GM18873 (cell line): Measurements from ENCODE around the gene GPSM1.

Experiments
- ATAC-seq: cut with Tn5 transposase; IDR thresholded peaks from one replicate; pipeline ENCODE4 v1.9.1; 2021; ENCODE audit warnings: mild to moderate bottlenecking, moderate library complexity, moderate number of reproducible peaks; ENCODE audit not compliant: unreplicated experiment, low FRiP score

GPSM1 gene, protein sequence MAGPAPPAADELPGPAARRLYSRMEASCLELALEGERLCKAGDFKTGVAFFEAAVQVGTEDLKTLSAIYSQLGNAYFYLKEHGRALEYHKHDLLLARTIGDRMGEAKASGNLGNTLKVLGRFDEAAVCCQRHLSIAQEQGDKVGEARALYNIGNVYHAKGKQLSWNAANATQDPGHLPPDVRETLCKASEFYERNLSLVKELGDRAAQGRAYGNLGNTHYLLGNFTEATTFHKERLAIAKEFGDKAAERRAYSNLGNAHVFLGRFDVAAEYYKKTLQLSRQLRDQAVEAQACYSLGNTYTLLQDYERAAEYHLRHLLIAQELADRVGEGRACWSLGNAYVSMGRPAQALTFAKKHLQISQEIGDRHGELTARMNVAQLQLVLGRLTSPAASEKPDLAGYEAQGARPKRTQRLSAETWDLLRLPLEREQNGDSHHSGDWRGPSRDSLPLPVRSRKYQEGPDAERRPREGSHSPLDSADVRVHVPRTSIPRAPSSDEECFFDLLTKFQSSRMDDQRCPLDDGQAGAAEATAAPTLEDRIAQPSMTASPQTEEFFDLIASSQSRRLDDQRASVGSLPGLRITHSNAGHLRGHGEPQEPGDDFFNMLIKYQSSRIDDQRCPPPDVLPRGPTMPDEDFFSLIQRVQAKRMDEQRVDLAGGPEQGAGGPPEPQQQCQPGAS

DNA sequence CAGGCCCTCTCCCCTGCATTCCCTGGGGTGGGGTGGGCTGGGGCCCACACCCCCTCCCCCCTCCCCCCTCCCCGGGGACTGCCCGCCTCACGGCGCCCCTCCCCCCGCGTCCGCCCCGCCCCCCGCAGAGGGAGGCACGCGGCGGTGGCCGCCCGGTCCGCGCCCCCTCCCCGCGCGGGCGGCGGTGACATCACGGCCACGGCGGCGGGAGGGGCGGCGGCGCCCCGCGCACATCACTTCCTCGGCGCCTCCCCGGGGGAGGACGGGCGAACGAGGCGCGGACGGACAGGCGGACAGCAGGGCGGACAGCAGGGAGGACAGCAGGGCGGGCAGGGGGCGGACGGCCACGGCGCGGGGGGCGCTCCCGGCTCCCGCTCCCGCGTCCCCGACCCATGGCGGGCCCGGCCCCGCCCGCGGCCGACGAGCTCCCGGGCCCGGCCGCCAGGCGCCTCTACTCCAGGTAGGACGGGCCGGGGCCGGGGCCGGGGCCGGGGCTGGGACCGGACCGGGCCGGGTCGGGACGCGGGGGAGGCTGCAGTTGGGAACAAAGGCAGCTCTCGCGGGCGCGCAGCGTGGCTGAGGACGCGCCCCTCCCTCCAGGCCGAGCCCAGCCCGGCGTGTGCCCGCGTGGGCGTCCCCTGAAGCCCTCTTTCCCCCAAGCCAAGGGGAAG lies at the start of gene GPSM1:
Gene GPSM1 (plus strand): TSS at position 236 of the 671 bp plus-strand sequence. CDS start 157 bp downstream, at position 393.
- ATAC-seq: no peak

DNA sequence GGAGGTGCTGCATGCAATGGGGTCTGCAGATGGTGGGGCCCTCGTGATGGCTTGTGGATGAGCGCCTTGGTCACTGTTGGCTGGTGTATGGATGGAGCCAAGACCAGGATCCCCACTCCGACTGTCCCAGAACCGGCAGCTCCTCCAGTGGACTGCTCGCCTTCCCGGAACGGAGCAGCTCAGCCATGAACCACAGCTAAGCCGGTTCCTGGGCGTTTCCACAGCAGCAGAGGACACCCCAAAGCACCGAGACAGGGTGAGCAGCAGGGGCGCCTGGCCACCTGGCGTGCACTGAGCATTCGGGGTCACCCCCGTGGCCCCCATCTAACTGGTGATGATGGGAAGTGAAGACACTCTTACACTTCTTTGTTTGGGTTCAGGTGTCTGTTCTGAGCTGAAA lies 49.6 kb upstream of the GPSM1 start:
- ATAC-seq: no peak

DNA sequence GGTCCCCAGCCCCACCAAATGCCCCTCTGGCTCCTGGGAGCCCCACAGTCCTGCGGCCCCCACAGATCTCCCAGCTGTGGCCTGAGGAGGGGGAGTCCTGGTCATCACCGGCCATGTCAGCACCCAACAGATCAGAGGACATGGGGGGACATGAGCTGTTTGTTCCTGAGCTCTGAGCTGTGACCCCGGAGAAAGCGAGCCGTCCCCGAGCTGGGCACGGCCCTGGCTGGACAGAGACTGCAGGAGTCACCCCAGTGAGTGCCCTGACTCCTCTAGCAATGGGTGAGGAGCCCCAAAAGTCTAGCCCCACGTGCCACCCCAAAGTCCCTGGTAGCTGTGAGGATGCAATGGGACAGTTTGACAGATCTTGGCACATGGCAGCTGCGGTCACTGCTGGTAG lies 49.1 kb upstream of the GPSM1 start:
- no peak for ATAC-seq

DNA sequence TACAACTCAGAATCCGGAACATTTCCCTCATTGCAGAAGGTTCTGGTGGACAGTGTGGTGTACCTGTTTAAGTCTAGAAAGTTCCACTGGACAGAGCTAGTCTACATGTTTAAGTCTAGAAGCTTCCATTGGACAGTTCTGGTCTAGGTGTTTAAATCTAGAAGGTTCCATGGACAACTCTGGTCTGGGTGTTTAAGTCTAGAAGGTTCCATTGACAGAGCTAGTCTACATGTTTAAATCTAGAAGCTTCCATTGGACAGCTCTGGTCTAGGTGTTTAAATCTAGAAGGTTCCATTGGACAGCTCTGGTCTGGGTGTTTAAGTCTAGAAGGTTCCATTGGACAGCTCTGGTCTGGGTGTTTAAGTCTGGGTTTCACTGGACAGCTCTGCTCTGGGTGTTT lies 48.4 kb upstream of the GPSM1 start:
- ATAC-seq: no peak

DNA sequence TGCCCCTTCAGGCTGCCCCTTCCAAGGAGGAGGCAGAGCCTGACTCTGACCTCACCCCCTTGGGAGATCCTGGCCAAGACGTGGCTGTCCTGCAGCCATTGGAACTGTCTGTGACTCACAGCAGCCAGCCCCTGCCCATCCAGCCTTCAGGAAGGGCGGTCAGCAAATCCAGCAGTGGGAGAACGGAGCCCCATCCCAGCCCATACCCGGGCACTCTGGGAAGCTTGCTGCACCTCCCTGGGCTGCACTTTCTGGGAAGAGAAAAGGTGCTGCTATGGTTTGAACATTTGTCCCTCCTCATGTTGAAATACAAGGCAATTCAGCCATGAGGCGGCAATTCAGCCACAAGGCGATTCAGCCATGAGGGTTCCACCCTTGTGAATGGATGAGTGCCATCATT lies 47.9 kb upstream of the GPSM1 start:
- no peak for ATAC-seq

DNA sequence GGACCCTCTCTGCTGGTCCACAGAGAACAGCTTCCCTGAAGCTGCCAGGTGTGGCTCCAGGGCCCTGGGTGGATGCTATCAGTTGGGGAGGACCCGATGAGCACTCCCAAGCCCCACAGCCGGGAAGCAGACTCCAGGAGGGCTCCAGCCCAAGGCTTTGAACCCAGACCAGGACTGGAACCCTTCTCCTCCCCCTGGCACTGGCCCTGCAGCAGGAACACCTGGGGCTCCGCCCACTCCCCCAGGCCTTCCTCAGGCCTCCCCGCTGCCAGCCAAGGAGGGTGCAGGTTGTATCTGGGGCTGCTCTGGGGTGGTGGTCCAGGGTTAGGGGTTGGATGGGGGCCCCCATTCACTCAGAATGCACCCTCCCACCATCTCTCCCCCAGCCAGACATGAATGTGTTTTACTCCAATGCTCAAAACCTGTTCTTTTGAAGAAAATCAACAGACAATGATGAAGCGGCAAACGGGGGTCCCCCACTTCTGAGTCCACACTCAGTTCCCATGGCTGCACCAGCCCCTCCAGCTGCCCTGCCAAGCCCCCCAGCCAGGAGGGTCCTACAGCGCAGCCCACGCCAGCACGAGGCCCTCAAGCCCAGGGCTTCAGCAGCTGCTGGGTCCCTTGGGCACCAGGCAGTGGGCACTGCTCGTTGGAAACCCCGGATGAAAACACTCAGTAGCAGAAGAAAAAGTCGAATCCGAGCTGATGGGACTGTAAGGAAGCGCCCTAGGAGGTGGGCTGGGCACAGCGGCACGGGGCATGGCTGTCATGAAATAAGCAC lies 46.6 kb upstream of the GPSM1 start:
- no peak for ATAC-seq

DNA sequence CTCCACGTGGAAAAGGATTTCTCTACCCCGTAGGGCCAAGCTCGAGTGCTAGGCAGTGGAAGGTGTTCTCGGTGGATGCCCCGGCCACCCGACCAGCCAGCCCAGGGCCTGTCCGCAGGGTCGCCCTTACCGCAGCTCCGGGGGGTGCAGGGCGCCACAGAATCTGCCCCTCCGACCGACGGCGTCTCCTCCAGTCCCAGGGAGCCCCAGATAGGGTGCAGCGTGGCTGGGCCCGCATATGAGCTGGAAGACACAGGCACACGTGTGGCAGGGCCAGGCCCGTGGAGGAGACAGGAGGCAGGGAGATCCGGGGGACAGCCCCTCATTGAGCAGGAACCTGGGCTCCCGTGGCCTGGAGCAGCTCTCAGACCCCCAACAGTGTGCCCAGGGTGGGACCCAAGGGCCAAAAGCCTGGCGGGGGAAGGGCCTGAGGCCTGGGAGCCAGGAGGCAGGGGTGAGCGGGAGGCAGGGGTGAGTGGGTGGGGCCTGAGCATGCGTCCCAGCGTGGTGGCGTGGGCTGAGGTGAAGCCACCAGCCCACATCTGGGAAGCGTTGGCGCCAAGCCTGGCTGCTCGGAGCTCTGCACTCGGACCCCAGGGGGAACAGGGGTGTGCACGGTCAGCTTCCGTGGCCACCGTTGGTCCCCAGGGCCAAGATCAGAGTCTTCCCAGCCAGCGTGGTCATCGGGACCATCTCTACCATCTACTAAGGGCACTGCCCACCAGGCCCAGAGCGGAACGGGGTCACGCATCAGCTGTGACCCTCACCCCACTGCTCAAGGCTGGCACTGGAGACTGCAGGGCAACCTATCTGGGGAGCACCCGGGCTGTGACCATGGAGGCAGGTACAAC lies 45.7 kb upstream of the GPSM1 start:
- no peak for ATAC-seq

DNA sequence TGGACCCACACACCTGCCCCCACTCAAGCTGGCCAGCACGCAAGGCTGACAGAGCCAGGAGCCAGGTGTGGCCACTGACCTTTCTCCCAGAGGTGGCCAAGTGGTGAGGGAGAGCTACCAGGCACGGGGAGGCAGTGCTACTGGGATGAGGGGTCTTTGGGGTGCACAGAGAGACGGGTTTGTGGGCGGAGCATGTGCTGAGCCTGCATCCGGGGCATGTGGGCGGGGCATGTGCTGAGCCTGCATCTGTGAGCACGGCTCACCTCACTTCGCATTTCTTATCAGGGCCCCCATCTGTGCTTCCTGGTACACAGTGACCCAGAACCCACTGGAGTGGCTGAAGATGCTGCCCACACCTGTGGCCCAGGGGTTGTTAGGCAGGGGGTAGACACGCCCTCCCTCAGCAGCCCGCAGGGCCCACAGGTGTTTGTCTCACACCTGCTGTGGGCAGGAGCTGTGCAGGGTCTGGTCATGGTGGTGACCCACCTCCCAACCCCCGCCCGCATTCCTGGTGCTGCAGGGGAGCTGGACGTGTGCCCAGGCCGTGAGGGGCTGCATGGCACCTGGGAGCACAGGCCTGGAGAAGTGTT lies 45.0 kb upstream of the GPSM1 start:
- ATAC-seq: no peak

DNA sequence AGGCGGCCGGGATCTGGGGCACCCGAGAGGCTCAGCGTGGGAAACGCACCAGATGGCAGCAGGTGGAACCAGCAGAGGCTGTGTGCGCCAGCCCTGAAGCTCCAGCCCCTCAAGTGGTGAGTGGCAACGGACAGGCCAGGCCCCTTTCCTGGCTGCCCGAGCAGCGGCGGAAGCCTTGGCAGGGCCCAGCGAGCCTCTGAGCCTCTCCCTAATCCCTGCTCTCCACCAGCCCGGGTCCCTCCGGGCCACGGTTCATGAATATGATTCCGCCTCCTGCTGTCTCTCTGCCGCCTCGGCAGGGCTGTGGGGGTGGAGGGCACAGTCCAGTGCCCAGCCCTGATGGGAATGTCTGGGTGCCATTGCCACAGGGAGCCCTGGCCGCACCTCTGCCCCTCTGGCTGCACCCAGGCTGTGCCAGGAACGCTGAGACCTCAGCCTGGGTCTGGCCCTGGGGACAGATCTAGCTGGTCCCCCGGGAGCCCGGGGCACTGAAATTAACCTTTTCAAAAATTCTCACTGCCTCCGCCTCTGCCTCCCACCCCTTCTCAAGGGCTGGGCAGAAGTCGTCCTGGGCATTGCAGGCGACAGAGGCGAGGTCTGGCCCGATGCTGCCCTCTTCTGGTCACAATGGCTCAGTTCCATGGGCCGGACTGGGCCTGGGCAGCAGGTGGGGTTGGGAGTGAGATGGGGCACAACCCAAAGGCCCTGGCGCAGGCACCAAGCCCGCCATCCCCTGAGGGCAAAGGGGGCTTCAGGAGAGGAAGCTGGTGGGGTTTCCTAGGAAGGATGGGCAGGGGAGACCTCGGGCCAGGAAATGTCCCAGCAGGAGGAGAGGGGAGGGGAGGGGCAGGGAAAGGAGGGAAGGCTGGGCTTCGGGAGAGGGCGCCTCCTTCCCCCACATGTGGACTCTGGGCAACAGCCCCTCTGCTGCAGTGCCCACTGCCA lies 43.8 kb upstream of the GPSM1 start:
- no peak for ATAC-seq

DNA sequence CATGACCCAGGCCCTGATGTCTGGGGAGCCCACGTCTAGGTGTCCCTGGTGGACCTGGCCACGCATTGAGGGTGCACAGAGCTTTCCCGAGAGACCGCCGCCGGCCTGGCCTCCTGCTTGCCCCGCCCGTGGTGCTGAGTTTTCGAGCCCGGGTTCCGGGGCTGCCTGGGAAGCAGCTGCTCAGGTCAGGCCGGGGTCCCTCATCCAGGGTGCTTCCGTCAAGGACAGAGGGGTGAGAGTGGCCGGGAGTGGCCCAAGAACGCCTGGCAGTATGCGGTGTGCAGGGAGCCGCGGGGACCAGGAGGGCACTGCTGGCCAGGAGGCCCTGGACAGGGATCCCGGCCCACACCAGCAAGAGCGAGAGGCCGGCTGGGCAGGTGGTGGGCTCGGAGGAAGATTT lies 43.0 kb upstream of the GPSM1 start:
- no peak for ATAC-seq

DNA sequence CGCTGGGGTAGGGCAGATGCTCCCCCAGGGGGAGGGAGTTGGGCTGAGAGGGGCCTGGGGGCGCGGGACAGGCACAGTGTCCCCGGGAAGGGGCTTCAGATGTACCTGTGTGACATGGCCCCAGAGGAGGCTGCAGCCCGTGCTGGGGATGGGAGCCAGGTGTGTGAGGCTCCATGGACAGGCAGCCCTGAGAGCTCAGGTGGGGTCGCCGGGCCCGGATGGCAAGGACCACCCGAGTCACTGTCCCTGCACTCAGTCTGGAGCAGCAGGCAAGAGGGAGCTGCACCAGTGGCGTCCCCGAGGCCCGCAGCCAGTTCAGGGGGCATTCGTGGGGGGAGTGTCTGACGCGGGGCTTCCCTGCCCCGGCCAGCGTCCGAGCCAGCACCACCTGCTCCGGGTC lies 42.4 kb upstream of the GPSM1 start:
- no peak for ATAC-seq

DNA sequence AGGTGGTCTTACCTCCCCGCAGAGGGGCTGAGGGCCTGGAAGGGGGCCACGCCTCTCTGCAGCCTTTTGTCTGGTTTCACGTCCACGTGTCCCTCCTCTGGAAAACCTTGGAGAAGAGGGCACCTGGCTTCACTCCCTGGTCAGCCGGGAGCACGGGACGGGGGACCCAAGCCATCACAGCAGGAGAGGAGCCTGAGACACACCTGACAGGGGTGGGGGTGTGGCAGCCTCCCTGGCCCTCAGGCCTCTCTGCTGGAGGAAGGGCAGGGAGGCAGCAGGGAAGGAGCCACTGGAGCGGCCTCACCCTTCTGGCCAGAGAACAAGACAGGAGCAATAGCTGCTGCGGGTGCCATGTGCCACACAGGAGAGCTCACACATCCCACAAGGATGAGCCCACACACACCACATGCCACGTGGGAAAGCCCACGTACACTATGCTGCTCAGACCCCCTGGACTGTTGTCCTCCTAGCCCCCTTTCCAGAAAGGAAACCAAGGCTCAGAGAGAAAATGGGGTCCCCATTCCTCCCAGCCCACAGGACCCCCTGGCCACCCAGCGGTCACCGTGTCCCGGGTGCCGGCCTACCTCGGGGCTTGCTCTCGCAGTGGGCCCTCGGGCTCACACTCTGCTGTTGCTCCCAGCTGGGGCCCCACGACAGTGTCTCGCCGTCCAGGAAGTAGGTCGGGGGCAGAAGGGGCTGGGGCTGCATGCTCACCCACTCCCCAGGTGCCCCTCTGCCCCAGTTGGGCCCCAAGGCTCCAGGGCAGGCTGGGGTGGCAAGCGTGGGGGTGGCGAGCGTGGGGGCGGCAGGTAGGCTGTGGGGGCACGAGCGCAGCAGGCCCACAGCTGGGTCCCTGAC lies 41.6 kb upstream of the GPSM1 start:
- no peak for ATAC-seq

DNA sequence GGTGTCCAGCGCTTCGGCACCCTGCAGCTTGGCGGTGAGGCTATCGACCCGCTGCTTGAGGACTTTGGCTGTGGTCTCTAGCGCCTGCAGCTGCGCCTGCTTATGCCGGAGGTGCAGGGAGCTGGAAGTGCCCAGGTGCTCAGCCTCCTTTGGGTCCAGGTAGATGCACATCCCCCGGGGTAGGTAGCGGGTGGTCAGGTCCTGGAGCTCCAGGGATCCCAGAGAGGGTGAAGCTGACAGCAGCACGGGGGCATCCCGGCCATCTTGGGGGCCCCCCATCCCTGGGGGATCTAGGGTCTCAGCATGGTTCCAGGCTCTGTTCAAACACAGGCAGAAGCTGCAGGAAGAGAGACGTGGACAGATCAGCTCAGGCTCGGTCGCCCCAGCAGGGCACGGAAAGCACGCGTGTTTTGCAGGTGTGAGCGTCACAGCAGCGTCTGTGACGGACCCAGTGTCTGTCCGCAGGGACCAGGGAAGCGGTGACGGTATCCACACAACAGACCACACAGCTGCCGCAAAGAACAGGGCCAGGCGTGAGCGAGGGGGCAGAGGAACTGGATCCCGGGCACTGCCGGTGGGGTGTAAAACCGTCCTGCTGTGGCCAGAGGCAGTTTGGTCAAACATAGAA lies 40.9 kb upstream of the GPSM1 start:
- no peak for ATAC-seq

DNA sequence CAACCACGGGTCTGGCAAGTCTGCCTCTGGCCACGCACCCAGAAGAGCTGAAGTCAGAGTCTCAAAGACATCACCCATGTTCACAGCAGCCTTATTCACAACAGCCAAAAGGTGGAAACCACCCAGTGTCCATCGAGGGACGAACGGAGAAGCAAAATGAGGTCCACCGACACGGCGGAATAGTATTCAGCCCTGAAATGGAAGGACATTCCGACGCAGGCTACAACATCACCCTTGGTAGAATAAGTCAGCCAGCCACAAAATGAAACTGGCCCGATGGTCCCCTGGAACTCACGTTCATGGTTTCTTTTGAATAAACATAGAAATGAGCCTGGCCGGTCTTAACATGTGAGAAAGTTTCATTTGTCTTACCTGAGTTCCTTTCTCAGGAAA lies 40.4 kb upstream of the GPSM1 start:
- ATAC-seq: no peak

DNA sequence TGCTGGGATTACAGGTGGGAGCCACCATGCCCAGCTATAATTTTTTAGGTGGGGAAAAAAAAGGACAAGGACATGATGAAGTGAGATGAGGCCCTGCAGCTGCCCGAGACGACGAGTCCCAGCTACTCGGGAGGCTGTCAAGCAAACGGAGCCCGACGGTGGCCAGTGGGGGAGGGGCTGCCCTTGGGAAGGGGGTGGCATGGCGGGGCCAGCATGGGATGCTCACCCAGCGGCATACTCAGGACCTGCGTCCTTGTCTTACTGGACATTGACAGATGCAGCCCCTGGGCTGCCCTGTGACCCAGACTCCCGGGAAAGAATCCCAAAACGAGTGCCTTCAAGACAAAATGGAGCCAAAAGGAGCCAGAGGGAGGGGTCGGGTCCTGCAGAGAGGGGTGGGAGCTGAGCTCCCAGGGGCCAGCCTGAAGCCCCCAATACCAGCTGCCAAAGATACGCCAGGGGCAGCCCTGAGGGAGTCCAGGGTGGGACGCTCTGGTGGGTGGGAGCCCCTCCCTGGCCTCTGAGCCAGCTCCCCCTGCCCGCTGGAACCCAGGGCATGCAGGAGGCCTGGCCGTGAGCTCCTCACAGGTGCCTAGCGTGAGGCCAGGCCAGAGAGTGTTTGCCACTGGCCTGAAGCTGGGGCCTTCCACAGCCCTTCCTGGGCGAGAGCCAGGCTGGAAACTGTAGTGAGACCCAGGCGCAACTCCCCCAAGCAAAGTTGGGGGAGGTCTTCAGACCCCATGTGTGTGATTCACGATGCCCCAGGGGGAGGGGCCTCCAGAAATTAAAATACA lies 39.2 kb upstream of the GPSM1 start:
- ATAC-seq: no peak
